CD4-positive, alpha-beta T cell treated with Interleukin-2 at 100 ng/mL for 4 hours (primary cell): ENCODE results near the gene CXCR5.

ENCODE experiments used
- DNase-seq: peaks from one replicate; pipeline ENCODE4 v3.0.0-alpha.2; 2020; ENCODE audit warnings: low spot score

Gene CXCR5

GRCh38 chr11:118928101-118928869 is 44.6 kb downstream of the CXCR5 start:
- DNase-seq, result peak; percentile 95

- DNase-seq, result no peak
Observed at GRCh38 chr11:118928870-118929500, 45.3 kb downstream of the CXCR5 start.

- DNase-seq, result peak; percentile 87
Observed at GRCh38 chr11:118929501-118930093, 45.9 kb downstream of the CXCR5 start.

GRCh38 chr11:118930094-118930712 is 46.5 kb downstream of the CXCR5 start:
- DNase-seq, result peak; percentile 90

- DNase-seq, result no peak
Observed at GRCh38 chr11:118931571-118931970, 47.9 kb downstream of the CXCR5 start.

GRCh38 chr11:118933486-118933885 is 49.8 kb downstream of the CXCR5 start:
- no peak for DNase-seq

GRCh38 chr11:118935376-118935775 is 51.7 kb downstream of the CXCR5 start:
- no peak for DNase-seq

- no peak for DNase-seq
Observed at GRCh38 chr11:118938491-118939403, 55.1 kb downstream of the CXCR5 start.

- DNase-seq, result no peak
Observed at GRCh38 chr11:118939404-118939915, 55.8 kb downstream of the CXCR5 start.

- peak; percentile 34 for DNase-seq
Observed at GRCh38 chr11:118939953-118940598, 56.4 kb downstream of the CXCR5 start.

- no peak for DNase-seq
Observed at GRCh38 chr11:118947091-118947490, 63.4 kb downstream of the CXCR5 start.
